Measurements from ENCODE around the gene TECTB.

- TF ChIP-seq EP300 (IDR thresholded peaks at IDR 0.05; ENCODE audit: low read depth) (no peak), POLR2AphosphoS5 (IDR thresholded peaks at IDR 0.05) (peak in 2 of 3 donors; percentile 29 to 51), CTCF (IDR thresholded peaks at IDR 0.05) (no peak)
Observed at GRCh38 chr10:112335111-112335867, 52.1 kb downstream of the TECTB start.
